ENCODE results near the gene SH2D1B.

- TF ChIP-seq CTCF (IDR thresholded peaks at IDR 0.05) (no peak), POLR2A (IDR thresholded peaks at IDR 0.05) (no peak)
Measured at GRCh38 chr1:162367073-162367472, 44.9 kb downstream of the SH2D1B start.
